ENCODE data around the gene CKMT1B. TPM values are rescaled to one million over a fixed set of nuclear protein-coding genes. Genes with fewer than 3 reads are reported as not detected.

CKMT1B gene
- total RNA-seq, 1 experiment from 2014 or later = 35.4 TPM

DNA sequence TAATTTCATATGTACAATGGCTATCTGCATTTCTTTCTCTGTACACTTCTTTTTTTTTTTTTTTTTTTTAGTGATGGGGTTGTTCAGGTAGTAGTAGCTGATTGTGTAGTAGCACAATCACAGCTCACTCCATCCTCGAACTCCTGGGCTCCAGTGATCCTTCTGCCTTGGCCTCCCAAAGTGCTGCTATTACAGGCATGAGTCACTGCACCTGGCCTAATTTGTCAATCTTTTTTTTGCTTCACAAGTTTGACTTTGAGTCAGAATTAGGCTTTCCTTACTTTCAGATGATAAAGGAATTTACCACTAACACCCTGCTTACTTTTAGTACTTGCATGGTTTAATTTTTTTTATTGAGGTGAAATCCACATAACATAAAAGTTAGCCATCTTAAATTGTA, 48.4 kb upstream of the CKMT1B start:
- ChIA-PET POLR2A (no interaction called here), CTCF (interaction anchor here (0.6 kb wide), 1 partner anchor 15 kb away, joined by 5 read pairs; no protein-coding TSS in a partner anchor)
- Mint-ChIP-seq H3K27ac (no peak overlapping the region), H3K27me3 (ENCODE audit: low read depth) (no peaks in the 10 kb centered on the region), H3K36me3 (peaks cover 15% of the 10 kb centered on the region), H3K9me3 (peaks cover 19% of the 10 kb centered on the region), H3K4me1 (no peaks in the 10 kb centered on the region), H3K4me3 (no peak overlapping the region)
- ATAC-seq (no peak), DNase-seq (ENCODE audit: low spot score) (no peak)
- no peak for TF ChIP-seq EMX1 (CRISPR knock-in tag; IDR thresholded peaks at IDR 0.05)
- TF ChIP-seq CREB1 (CRISPR knock-in tag; IDR thresholded peaks at IDR 0.05) = no peak
- TF ChIP-seq FOXP1 (CRISPR knock-in tag; IDR thresholded peaks at IDR 0.05; ENCODE audit: borderline replicate concordance) = no peak
- no peak for TF ChIP-seq ESRRA (CRISPR knock-in tag; IDR thresholded peaks at IDR 0.05; ENCODE audit: borderline replicate concordance)
- TF ChIP-seq, protein P1, sequence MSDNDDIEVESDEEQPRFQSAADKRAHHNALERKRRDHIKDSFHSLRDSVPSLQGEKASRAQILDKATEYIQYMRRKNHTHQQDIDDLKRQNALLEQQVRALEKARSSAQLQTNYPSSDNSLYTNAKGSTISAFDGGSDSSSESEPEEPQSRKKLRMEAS (CRISPR knock-in tag; IDR thresholded peaks at IDR 0.05) = no peak
- no peak for TF ChIP-seq OVOL2 (CRISPR knock-in tag; IDR thresholded peaks at IDR 0.05; ENCODE audit: borderline replicate concordance)
- TF ChIP-seq, protein P2, sequence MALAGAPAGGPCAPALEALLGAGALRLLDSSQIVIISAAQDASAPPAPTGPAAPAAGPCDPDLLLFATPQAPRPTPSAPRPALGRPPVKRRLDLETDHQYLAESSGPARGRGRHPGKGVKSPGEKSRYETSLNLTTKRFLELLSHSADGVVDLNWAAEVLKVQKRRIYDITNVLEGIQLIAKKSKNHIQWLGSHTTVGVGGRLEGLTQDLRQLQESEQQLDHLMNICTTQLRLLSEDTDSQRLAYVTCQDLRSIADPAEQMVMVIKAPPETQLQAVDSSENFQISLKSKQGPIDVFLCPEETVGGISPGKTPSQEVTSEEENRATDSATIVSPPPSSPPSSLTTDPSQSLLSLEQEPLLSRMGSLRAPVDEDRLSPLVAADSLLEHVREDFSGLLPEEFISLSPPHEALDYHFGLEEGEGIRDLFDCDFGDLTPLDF (CRISPR knock-in tag; IDR thresholded peaks at IDR 0.05) = no peak
- TF ChIP-seq GRHL2 (CRISPR knock-in tag; IDR thresholded peaks at IDR 0.05; ENCODE audit: insufficient replicate concordance, severe bottlenecking) = no peak
- no peak for TF ChIP-seq MYBL2 (CRISPR knock-in tag; IDR thresholded peaks at IDR 0.05)
- TF ChIP-seq ATF1 (CRISPR knock-in tag; IDR thresholded peaks at IDR 0.05) = no peak
- TF ChIP-seq, protein P3, sequence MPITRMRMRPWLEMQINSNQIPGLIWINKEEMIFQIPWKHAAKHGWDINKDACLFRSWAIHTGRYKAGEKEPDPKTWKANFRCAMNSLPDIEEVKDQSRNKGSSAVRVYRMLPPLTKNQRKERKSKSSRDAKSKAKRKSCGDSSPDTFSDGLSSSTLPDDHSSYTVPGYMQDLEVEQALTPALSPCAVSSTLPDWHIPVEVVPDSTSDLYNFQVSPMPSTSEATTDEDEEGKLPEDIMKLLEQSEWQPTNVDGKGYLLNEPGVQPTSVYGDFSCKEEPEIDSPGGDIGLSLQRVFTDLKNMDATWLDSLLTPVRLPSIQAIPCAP (CRISPR knock-in tag; IDR thresholded peaks at IDR 0.05) = no peak
- TF ChIP-seq, protein P4, sequence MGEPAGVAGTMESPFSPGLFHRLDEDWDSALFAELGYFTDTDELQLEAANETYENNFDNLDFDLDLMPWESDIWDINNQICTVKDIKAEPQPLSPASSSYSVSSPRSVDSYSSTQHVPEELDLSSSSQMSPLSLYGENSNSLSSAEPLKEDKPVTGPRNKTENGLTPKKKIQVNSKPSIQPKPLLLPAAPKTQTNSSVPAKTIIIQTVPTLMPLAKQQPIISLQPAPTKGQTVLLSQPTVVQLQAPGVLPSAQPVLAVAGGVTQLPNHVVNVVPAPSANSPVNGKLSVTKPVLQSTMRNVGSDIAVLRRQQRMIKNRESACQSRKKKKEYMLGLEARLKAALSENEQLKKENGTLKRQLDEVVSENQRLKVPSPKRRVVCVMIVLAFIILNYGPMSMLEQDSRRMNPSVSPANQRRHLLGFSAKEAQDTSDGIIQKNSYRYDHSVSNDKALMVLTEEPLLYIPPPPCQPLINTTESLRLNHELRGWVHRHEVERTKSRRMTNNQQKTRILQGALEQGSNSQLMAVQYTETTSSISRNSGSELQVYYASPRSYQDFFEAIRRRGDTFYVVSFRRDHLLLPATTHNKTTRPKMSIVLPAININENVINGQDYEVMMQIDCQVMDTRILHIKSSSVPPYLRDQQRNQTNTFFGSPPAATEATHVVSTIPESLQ (CRISPR knock-in tag; IDR thresholded peaks at IDR 0.05) = no peak
- no peak for TF ChIP-seq NFYB (CRISPR knock-in tag; conservative IDR thresholded peaks at IDR 0.05; ENCODE audit: low read depth)
- TF ChIP-seq, protein P5, sequence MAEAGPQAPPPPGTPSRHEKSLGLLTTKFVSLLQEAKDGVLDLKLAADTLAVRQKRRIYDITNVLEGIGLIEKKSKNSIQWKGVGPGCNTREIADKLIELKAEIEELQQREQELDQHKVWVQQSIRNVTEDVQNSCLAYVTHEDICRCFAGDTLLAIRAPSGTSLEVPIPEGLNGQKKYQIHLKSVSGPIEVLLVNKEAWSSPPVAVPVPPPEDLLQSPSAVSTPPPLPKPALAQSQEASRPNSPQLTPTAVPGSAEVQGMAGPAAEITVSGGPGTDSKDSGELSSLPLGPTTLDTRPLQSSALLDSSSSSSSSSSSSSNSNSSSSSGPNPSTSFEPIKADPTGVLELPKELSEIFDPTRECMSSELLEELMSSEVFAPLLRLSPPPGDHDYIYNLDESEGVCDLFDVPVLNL (CRISPR knock-in tag; IDR thresholded peaks at IDR 0.05; ENCODE audit: borderline replicate concordance, low read depth) = no peak
- TF ChIP-seq, protein P6, sequence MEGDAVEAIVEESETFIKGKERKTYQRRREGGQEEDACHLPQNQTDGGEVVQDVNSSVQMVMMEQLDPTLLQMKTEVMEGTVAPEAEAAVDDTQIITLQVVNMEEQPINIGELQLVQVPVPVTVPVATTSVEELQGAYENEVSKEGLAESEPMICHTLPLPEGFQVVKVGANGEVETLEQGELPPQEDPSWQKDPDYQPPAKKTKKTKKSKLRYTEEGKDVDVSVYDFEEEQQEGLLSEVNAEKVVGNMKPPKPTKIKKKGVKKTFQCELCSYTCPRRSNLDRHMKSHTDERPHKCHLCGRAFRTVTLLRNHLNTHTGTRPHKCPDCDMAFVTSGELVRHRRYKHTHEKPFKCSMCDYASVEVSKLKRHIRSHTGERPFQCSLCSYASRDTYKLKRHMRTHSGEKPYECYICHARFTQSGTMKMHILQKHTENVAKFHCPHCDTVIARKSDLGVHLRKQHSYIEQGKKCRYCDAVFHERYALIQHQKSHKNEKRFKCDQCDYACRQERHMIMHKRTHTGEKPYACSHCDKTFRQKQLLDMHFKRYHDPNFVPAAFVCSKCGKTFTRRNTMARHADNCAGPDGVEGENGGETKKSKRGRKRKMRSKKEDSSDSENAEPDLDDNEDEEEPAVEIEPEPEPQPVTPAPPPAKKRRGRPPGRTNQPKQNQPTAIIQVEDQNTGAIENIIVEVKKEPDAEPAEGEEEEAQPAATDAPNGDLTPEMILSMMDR (IDR thresholded peaks at IDR 0.05) = no peak
- TF ChIP-seq, protein P7, sequence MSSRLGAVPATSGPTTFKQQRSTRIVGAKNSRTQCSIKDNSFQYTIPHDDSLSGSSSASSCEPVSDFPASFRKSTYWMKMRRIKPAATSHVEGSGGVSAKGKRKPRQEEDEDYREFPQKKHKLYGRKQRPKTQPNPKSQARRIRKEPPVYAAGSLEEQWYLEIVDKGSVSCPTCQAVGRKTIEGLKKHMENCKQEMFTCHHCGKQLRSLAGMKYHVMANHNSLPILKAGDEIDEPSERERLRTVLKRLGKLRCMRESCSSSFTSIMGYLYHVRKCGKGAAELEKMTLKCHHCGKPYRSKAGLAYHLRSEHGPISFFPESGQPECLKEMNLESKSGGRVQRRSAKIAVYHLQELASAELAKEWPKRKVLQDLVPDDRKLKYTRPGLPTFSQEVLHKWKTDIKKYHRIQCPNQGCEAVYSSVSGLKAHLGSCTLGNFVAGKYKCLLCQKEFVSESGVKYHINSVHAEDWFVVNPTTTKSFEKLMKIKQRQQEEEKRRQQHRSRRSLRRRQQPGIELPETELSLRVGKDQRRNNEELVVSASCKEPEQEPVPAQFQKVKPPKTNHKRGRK (CRISPR knock-in tag; IDR thresholded peaks at IDR 0.05; ENCODE audit: borderline replicate concordance) = no peak
- TF ChIP-seq SP1 (CRISPR knock-in tag; conservative IDR thresholded peaks at IDR 0.05) = no peak

DNA sequence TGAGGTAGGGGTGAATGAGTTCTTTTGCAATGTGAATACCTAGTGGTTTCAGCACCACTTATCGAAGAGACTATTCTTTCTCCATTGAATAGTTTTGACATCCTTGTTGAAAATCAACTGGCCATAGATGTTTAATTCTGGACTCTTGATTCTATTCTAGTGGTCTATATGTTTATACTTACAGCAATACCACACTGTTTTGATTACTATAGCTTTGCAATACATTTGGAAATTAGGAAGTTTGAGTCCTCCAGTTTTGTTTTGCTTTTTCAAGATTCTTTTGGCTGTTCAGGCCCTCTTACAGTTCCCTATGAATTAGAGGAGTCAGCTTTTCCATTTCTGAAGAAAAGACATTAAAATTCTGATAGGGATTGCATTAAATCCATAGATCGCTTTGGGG, 46.3 kb upstream of the CKMT1B start:
- DNase-seq (ENCODE audit: low spot score) (no peak), ATAC-seq (no peak)
- Mint-ChIP-seq H3K4me3 (no peak overlapping the region), H3K36me3 (peaks cover 15% of the 10 kb centered on the region), H3K27ac (no peak overlapping the region), H3K4me1 (no peaks in the 10 kb centered on the region), H3K9me3 (peaks cover 19% of the 10 kb centered on the region), H3K27me3 (ENCODE audit: low read depth) (no peaks in the 10 kb centered on the region)
- no peak for TF ChIP-seq HMGA2 (CRISPR knock-in tag; IDR thresholded peaks at IDR 0.05)
- no peak for TF ChIP-seq ZNF396 (CRISPR knock-in tag; IDR thresholded peaks at IDR 0.05; ENCODE audit: borderline replicate concordance)
- no peak for TF ChIP-seq ZNF121 (CRISPR knock-in tag; IDR thresholded peaks at IDR 0.05)
- TF ChIP-seq SMAD3 (CRISPR knock-in tag; IDR thresholded peaks at IDR 0.05; ENCODE audit: borderline replicate concordance) = no peak
- TF ChIP-seq, protein P8, sequence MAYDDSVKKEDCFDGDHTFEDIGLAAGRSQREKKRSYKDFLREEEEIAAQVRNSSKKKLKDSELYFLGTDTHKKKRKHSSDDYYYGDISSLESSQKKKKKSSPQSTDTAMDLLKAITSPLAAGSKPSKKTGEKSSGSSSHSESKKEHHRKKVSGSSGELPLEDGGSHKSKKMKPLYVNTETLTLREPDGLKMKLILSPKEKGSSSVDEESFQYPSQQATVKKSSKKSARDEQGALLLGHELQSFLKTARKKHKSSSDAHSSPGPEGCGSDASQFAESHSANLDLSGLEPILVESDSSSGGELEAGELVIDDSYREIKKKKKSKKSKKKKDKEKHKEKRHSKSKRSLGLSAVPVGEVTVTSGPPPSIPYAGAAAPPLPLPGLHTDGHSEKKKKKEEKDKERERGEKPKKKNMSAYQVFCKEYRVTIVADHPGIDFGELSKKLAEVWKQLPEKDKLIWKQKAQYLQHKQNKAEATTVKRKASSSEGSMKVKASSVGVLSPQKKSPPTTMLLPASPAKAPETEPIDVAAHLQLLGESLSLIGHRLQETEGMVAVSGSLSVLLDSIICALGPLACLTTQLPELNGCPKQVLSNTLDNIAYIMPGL (CRISPR knock-in tag; IDR thresholded peaks at IDR 0.05) = no peak
- TF ChIP-seq, protein P6 (IDR thresholded peaks at IDR 0.05) = no peak
- TF ChIP-seq TEAD4 (CRISPR knock-in tag; IDR thresholded peaks at IDR 0.05) = no peak
- TF ChIP-seq FOXK1 (CRISPR knock-in tag; IDR thresholded peaks at IDR 0.05) = no peak
- ChIA-PET POLR2A (no interaction called here), CTCF (no interaction called here)

All from WTC11 (cell line).